Measurements from ENCODE around the gene GRB7.
"Not testable (repeated sequence)": the region's sequence is repeated elsewhere in the genome, so short reads cannot be mapped to it uniquely, and the experiment has no call there.

Gene GRB7

DNA sequence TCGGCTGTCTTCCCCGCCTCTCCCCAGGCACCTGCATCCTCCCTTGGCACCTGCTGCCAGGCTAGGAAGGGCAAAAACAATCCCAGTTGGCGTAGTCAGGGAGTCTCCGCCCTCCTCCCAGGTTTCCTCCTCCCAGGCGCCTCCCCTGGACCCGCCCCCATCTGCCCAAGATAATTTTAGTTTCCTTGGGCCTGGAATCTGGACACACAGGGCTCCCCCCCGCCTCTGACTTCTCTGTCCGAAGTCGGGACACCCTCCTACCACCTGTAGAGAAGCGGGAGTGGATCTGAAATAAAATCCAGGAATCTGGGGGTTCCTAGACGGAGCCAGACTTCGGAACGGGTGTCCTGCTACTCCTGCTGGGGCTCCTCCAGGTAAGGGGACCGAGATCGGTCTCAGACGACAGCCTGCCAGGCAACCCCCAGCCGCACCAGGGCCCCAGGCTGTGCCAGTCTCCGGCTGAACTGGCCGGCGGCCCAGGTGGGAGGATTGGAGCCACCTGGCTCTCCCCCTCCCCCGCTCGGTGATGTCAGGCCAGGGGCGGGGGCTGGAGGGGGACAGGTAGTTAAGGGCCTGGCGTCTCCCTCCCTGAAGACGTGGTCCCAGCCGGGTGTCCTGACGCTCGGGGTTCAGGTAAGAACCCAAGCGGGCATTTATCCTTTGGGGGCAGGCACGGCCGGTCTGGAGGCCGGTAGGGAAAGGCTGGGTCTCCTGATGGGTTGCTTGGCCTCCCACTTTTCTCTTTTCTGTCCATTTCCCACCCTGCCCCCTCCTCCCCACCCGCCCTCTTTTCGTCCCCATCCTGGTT, at the start of gene GRB7:
Gene GRB7 (plus strand): TSS at position 179 of the 808 bp plus-strand sequence. CDS start 4,364 bp downstream, outside the sequence.
- DNase-seq, result no peak

- no peak for DNase-seq
Observed at GRCh38 chr17:39688475-39688835, 49.3 kb upstream of the GRB7 start.

- no peak for DNase-seq
Observed at GRCh38 chr17:39688945-39689344, 48.8 kb upstream of the GRB7 start.

- DNase-seq, result no peak
Observed at GRCh38 chr17:39694593-39694992, 43.1 kb upstream of the GRB7 start.

GRCh38 chr17:39695089-39695474, 42.7 kb upstream of the GRB7 start:
- no peak for DNase-seq

DNA sequence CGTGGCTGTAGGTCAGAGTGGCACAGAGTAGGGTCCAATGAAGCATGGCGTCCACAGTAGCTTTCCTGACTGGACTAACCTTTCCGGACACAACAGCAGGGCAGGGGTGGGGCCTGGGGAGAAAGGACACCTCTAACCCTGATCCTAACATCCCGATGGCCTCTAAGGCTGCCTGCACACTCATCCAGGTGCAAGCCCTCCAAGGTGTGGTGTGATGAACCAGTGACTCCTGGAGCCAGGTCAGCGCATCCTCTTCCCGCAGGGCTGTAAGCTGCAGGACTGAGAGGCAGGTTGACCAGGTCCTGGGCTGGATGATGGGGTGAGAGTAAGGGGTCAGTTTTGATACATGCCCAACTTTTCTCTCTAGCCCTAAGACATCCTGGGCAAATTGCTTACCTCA, 41.0 kb upstream of the GRB7 start:
- DNase-seq, result no peak

GRCh38 chr17:39697961-39698360, 39.8 kb upstream of the GRB7 start:
- no peak for DNase-seq

DNA sequence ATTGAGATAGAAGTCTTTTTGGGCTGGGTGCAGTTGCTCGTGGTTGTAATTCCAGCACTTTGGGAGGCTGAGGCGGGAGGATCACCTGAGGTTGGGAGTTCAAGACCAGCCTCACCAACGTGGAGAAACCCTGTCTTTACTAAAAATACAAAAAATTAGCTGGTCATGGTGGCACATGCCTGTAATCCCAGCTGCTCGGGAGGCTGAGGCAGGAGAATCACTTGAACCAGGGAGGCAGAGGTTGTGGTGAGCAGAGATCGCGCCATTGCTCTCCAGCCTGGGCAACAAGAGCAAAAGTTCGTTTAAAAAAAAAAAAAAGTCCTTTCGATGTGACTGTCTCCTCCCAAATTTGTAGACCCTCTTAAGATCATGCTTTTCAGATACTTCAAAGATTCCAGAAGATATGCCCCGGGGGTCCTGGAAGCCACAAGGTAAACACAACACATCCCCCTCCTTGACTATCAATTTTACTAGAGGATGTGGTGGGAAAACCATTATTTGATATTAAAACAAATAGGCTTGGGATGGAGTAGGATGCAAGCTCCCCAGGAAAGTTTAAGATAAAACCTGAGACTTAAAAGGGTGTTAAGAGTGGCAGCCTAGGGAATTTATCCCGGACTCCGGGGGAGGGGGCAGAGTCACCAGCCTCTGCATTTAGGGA, 38.5 kb upstream of the GRB7 start:
- DNase-seq, result not testable (repeated sequence)

DNA sequence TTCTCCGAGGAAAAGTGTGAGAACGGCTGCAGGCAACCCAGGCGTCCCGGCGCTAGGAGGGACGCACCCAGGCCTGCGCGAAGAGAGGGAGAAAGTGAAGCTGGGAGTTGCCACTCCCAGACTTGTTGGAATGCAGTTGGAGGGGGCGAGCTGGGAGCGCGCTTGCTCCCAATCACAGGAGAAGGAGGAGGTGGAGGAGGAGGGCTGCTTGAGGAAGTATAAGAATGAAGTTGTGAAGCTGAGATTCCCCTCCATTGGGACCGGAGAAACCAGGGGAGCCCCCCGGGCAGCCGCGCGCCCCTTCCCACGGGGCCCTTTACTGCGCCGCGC, 38.0 kb upstream of the GRB7 start, which contains the start of gene ERBB2:
Gene ERBB2 (plus strand): TSS at position 247 of the 330 bp plus-strand sequence. CDS start 175 bp downstream, outside the sequence.
- DNase-seq, result no peak

DNA sequence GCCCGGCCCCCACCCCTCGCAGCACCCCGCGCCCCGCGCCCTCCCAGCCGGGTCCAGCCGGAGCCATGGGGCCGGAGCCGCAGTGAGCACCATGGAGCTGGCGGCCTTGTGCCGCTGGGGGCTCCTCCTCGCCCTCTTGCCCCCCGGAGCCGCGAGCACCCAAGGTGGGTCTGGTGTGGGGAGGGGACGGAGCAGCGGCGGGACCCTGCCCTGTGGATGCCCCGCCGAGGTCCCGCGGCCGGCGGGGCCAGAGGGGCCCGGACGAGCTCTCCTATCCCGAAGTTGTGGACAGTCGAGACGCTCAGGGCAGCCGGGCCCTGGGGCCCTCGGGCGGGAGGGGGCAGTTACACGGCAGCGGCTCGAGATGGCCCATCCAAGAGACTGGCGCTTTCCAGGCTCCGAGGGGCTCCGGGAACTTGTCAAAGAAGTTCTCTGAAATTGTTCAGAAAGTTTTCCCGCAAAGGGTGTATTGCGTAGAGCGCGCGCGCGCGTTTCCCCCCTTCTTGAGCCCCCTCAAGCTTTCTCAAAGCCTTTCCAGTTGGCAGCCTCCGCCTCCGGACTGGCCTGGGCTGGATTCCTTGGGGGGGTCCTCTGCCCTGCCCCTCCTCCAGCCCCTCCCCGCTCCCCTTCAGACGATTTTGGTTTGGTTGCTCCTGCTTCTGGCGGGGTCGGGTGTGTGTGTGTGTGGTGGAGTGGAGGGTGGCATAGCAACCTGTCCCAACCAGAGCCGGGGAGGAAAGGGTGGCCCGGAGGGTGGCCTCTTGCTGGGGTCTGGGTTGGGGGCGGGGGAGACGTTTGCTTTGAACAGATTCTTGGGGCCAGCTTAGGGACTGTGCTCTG, 37.4 kb upstream of the GRB7 start:
- no peak for DNase-seq

DNA sequence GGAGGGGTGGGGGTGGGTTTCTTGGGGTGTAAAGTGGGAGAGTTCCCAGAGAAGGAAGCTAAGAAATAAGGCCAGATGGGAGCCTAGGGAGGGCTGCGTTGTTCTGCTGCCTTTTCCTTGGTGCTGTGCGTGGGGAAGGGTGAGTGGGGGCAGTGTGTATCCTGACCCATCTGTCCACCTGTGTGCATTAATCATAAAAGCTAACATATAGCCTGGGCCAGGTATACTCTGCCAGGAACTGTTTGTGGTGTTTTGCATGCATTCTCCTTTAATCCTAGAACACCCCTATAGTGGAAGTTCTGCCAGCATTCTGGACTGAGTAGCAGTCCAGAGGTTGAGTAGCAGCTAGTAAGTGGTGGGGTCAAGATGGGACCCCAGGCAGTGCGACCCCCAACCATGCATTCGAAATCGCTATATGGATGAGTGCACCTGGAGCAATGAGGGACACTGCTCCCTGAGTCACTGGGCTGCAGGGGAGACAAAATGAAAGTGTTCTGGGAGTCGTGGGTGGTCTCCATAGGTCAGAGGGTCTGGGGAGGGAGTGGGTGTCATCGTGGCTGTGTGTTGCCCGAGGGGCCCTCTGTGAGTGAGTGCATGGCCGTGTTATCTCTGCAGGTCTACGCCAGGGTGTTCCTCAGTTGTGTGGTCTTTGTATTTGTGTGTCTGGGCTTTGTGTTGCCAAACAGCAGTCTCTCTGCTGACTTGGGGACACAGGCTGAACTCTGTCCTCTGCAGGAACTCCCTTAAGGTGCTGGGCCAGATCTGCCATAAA, 36.5 kb upstream of the GRB7 start:
- no peak for DNase-seq

DNA sequence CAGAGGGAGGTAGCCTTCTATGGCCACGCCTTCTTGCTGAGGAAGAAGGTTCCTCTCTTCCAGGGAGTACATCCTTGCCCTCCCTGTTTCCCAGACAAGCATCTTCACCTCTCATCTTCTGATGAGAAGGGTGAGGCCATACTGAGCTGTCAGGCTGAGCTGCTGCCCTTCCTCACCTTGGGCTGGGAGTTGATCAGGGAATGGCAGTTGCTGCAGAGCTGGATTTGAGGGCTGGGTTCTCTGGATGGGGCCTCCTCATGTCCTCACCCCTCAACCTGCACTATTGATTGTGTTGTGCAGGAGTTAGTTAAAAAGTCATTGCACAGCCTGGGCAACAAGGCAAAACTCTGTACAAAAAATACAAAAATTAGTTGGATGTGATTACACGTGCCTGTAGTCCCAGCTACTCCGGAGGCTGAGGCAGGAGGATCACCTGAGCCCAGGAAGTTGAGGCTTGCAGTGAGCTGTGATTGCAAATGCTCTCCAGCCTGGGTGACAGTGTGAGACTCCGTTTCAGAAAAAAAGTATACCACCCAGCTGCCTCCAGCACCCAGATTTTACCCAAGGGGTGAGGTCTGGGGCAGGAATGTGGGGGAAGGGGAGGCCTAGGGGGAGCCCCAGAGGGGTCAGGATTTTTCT, 35.8 kb upstream of the GRB7 start:
- DNase-seq, result no peak

- no peak for DNase-seq
Observed at GRCh38 chr17:39702901-39703893, 34.5 kb upstream of the GRB7 start.

- no peak for DNase-seq
Observed at GRCh38 chr17:39703913-39704312, 33.8 kb upstream of the GRB7 start.

DNA sequence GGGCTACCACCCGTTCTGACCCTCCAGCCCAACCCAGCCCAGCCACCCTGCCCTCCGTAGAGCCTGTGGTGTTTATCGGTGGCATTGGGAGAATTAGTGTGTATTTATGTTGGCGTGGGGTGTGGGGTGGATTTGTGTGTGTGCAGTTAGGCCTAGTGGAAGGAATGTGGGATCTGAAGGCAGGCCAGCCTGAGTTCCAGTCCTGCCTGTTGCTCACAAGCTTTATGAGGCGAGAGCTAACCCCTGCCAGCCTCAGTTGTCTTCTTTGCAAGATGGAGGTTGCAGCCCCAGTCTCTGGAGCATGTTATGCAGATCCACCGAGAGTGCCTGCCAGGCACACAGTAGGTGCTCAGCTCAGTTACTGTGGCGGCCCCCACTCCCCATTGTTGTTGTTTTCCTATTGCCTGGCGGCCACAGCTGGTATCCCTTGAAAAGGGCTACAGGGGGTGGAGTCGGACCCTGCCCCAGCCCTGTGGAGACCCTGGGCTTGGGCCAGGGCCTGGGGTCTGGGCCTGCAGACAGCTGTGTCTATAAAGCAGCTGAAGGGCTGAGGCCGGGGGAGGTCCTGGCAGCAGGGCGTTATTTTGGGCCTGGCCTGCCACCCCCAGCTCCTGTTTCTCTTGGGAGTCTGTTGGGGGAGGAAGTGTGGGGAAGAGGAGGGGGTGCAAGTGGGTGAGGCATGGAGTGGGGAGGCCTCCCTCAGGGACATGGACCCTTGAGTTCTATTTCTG, 32.8 kb upstream of the GRB7 start:
- no peak for DNase-seq

GRCh38 chr17:39705786-39706348, 31.9 kb upstream of the GRB7 start:
- DNase-seq, result no peak

DNA sequence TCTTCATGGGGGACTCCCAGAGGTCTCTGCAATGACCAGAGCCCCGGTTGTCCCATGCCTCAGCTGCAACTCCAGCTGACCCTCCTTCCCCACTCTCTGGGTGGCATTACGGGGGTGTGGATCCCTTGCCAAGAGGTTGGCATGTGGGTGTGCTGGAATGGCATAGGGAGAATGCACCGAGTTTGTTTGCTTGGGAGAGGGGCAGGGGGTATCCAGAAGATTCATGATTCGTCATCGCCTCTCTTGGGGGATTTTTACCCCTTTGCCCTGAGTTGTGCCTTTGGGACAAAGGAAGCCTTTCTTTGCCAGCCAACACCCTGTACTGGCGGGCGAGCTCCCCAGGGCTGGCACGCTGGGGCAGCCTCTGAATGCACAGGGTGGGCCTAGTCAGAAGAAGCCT, 31.4 kb upstream of the GRB7 start:
- DNase-seq, result no peak

GRCh38 chr17:39706921-39707337, 30.8 kb upstream of the GRB7 start:
- peak; percentile 39 for DNase-seq

DNA sequence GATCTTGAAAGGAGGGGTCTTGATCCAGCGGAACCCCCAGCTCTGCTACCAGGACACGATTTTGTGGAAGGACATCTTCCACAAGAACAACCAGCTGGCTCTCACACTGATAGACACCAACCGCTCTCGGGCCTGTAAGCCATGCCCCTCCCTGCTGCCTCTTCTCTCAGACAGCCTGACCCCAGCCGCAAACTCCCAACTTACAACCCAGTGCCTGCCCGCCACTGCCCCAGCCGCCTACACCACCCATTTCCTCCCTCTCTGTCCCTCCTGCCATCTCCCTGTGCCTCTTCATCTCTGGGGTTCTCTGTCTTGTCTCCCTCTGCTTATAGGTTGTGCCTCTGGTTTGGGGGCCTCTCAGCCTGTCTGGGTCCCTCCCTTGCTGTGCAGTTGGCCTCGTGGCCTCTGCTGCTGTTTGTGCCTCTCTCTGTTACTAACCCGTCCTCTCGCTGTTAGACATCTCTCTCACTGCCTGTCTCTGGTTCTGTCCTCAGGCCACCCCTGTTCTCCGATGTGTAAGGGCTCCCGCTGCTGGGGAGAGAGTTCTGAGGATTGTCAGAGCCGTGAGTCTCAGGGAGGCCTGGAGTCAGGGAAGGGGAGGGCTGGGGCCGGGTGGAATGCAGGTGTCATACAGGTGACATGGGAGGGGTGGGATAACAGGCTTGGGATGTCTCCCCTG, 28.3 kb upstream of the GRB7 start:
- no peak for DNase-seq
